GM18505 (cell line): ENCODE measurements around the gene CRTC1.

ENCODE experiments used
- ATAC-seq: cut with Tn5 transposase; IDR thresholded peaks from one replicate; pipeline ENCODE4 v1.9.1; 2021; ENCODE audit not compliant: unreplicated experiment
- POLR2A ChIP-seq: IDR thresholded peaks from 4 replicates; pipeline ENCODE4 v1.6.1; 2011; ENCODE audit warnings: borderline replicate concordance; ENCODE audit not compliant: insufficient read depth, insufficient read length; ENCODE audit errors: extremely low read depth

Gene CRTC1

GRCh38 chr19:18765224-18765623 lies 81.7 kb downstream of the CRTC1 start:
- ATAC-seq = no peak
- TF ChIP-seq POLR2A = no peak

GRCh38 chr19:18768046-18768771 lies 84.7 kb downstream of the CRTC1 start:
- TF ChIP-seq POLR2A = no peak
- no peak for ATAC-seq

- ATAC-seq = no peak
- no peak for TF ChIP-seq POLR2A
These were observed 85.8 kb downstream of the CRTC1 start for GRCh38 chr19:18768997-18769891.

GRCh38 chr19:18769989-18770528 lies 86.6 kb downstream of the CRTC1 start:
- no peak for TF ChIP-seq POLR2A
- no peak for ATAC-seq

GRCh38 chr19:18770663-18771327 lies 87.3 kb downstream of the CRTC1 start:
- TF ChIP-seq POLR2A = no peak
- ATAC-seq = no peak

- ATAC-seq = no peak
- no peak for TF ChIP-seq POLR2A
These were observed 88.1 kb downstream of the CRTC1 start for GRCh38 chr19:18771328-18772242.

DNA sequence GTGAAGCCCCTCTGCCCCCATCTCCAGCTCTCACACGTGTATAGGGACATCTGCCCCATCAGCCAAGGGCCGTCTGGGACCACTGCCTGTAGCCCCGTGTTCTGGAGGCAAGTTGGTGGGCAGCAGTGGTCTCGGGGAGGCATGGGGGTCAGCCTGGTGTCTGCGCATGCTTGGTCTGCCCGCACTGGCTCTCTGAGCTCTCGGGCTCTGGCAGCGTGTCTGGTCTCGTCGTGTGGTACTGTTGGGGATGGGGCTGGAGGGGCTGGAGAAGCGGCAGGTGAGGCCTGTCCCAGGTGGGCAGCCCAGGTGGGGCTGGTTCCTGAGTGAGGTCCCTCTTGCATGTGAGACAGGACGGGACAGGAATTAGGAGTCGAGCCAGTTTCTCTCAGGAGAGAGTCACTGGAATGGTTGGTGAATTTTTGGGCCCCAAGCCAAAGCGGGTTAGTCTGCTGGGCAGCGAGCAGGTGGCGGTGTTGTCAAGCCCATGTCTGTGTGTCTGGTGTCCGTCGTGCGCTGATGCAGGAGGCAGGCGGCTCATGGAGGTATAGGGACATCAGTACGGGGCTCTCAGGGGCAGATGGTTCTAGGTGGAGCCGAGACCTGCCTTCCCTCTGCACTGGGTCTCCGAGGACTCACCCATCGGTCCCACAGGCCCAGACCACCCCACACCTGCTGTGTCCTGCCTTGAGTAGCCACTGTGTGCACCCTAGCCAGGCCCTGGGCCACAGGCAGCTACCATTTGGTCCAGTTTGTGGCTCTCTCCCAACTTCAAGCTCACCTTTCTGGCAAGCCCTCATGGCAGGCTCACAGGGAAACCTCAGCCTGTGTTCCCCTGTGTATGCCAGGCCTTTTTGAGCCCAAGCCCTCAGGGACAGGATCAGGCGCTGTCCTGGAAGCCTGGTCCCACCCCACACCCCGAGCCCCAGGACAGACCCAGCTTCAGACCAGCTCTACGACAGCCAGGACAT lies 89.4 kb downstream of the CRTC1 start:
- TF ChIP-seq POLR2A = no peak
- ATAC-seq = no peak

- TF ChIP-seq POLR2A = no peak
- no peak for ATAC-seq
These were observed 90.2 kb downstream of the CRTC1 start for GRCh38 chr19:18773682-18774081.

GRCh38 chr19:18774107-18774506 lies 90.6 kb downstream of the CRTC1 start:
- ATAC-seq = no peak
- TF ChIP-seq POLR2A = no peak

GRCh38 chr19:18774782-18775444 lies 91.4 kb downstream of the CRTC1 start:
- TF ChIP-seq POLR2A = no peak
- ATAC-seq = no peak
